DOHH2 (cell line): ENCODE data around the gene MAGI1.

Source experiments
- H3F3A ChIP-seq: fragments of 200-600 bp; sonication (generic), shearing (Covaris generic); 2 replicates; pipeline ENCODE4 v1.6.0; 2016; ENCODE audit warnings: antibody characterized with exemption, mild to moderate bottlenecking; ENCODE audit not compliant: control insufficient read depth, insufficient read depth
- H3K27ac ChIP-seq: fragments of 200-600 bp; sonication (generic); 2 replicates; pipeline ENCODE4 v1.5.1; 2014; ENCODE audit warnings: low read depth, mild to moderate bottlenecking, low read length, moderate library complexity
- H3K27me3 ChIP-seq: fragments of 200-600 bp; sonication (generic); 2 replicates; pipeline ENCODE4 v1.6.1; 2014; ENCODE audit warnings: mild to moderate bottlenecking, low read length, mixed read lengths; ENCODE audit not compliant: control insufficient read depth
- H3K36me3 ChIP-seq: fragments of 200-600 bp; sonication (generic); 2 replicates; pipeline ENCODE4 v1.6.1; 2014; ENCODE audit warnings: mild to moderate bottlenecking, low read length, moderate library complexity, mixed read lengths; ENCODE audit not compliant: control insufficient read depth
- H3K4me1 ChIP-seq: fragments of 200-600 bp; sonication (generic); 2 replicates; pipeline ENCODE4 v1.6.1; 2014; ENCODE audit warnings: mild to moderate bottlenecking, low read length, mixed read lengths; ENCODE audit not compliant: control insufficient read depth
- H3K4me2 ChIP-seq: fragments of 200-600 bp; sonication (generic); 2 replicates; pipeline ENCODE4 v1.6.0; 2014; ENCODE audit warnings: mild to moderate bottlenecking, low read length, moderate library complexity
- H3K4me3 ChIP-seq: fragments of 200-600 bp; sonication (generic); 2 replicates; pipeline ENCODE4 v1.5.1; 2014; ENCODE audit warnings: mild to moderate bottlenecking, low read length, mixed read lengths
- H3K79me2 ChIP-seq: fragments of 200-600 bp; sonication (generic); 2 replicates; pipeline ENCODE4 v1.6.1; 2014; ENCODE audit warnings: mild to moderate bottlenecking, low read length, mixed read lengths; ENCODE audit not compliant: control insufficient read depth
- H3K9me2 ChIP-seq: fragments of 200-600 bp; sonication (generic); replicated peaks from 2 replicates; pipeline ENCODE4 v1.6.1; 2014; ENCODE audit warnings: mild to moderate bottlenecking, low read length, mixed read lengths; ENCODE audit not compliant: control insufficient read depth
- H3K9me3 ChIP-seq: fragments of 200-600 bp; sonication (generic); 2 replicates; pipeline ENCODE4 v1.6.1; 2014; ENCODE audit warnings: antibody characterized with exemption, low read length, mixed read lengths; ENCODE audit not compliant: control insufficient read depth, insufficient read depth
- H4K20me1 ChIP-seq: fragments of 200-600 bp; sonication (generic); 2 replicates; pipeline ENCODE4 v1.6.0; 2014; ENCODE audit warnings: low read depth, mild to moderate bottlenecking, antibody characterized with exemption, low read length, moderate library complexity; ENCODE audit not compliant: control insufficient read depth, insufficient read depth
- EZH2phosphoT487 ChIP-seq: fragments of 200-600 bp; sonication (generic); IDR thresholded peaks from 2 replicates; pipeline ENCODE4 v1.6.1; 2017; ENCODE audit warnings: borderline replicate concordance, mild to moderate bottlenecking, antibody characterized with exemption, low read length, moderate library complexity, mixed read lengths
- TF ChIP-seq, protein P1 (sequence below): fragments of 200-600 bp; sonication (generic); IDR thresholded peaks from one replicate; pipeline ENCODE4 v1.5.1; 2014; ENCODE audit warnings: antibody characterized with exemption, mild to moderate bottlenecking, low read depth, low read length; ENCODE audit not compliant: poor library complexity, severe bottlenecking

MAGI1 gene

DNA sequence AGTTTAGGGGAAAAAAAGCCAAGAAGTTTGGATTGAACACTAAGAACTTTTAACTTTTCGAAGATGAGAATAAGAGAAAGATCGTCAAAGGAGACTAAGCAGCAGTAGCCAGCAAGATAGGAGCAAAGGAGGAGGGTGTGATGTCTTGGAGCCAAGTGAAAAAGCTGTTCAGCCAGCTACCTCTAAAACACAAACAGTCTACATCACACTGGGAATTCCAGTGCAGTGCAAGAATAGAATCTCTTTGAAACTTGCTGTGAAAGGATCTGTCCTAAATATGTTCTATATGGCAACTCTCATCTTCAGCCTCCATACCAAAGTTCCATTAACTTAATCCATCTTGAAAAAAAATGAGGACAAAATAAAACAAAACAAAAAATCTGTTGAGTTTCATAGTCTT is 541.5 kb downstream of the MAGI1 start:
- no peak overlapping the region for H3K27ac ChIP-seq
- no peaks in the 10 kb centered on the region for H4K20me1 ChIP-seq
- H3K36me3 ChIP-seq: no peaks in the 10 kb centered on the region
- no peaks in the 10 kb centered on the region for H3K9me2 ChIP-seq
- no peak overlapping the region for H3K4me2 ChIP-seq
- no peaks in the 10 kb centered on the region for H3K4me1 ChIP-seq
- H3F3A ChIP-seq: no peaks in the 10 kb centered on the region
- H3K9me3 ChIP-seq: no peaks in the 10 kb centered on the region
- TF ChIP-seq, protein P1, sequence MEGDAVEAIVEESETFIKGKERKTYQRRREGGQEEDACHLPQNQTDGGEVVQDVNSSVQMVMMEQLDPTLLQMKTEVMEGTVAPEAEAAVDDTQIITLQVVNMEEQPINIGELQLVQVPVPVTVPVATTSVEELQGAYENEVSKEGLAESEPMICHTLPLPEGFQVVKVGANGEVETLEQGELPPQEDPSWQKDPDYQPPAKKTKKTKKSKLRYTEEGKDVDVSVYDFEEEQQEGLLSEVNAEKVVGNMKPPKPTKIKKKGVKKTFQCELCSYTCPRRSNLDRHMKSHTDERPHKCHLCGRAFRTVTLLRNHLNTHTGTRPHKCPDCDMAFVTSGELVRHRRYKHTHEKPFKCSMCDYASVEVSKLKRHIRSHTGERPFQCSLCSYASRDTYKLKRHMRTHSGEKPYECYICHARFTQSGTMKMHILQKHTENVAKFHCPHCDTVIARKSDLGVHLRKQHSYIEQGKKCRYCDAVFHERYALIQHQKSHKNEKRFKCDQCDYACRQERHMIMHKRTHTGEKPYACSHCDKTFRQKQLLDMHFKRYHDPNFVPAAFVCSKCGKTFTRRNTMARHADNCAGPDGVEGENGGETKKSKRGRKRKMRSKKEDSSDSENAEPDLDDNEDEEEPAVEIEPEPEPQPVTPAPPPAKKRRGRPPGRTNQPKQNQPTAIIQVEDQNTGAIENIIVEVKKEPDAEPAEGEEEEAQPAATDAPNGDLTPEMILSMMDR: no peak
- TF ChIP-seq EZH2phosphoT487: no peak
- no peak overlapping the region for H3K4me3 ChIP-seq
- H3K27me3 ChIP-seq: no peaks in the 10 kb centered on the region
- no peaks in the 10 kb centered on the region for H3K79me2 ChIP-seq

- Histone ChIP-seq H3K9me2 (no peaks in the 10 kb centered on the region), H3K27ac (no peak overlapping the region)
These were observed 544.8 kb downstream of the MAGI1 start for GRCh38 chr3:65493938-65494337.

DNA sequence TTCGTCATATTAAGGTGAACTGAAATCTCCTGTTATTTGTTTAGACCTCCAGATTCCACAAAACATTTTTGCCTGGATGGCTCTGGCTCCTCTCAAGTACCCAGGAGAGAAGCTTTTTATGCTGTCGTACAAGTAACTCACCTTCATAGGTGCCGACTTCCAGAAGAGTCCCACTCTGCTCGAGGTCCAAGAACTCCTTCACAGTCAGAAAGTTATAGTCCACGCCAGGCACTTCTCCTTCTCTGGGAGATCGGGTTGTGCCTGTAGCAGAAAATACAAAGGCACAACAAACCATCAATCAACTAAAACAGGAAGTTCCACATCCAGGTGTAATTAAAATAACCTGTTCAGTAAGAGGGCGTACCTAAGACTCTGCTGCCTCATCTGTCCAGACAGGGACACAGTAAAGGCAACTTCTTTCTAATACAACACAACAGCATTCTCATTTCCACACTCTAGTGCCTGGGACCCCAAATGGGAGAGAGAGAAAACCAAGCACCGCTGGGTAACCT is 545.3 kb downstream of the MAGI1 start:
- Histone ChIP-seq H3K9me3 (no peaks in the 10 kb centered on the region), H3K27ac (no peak overlapping the region), H3F3A (no peaks in the 10 kb centered on the region)

More at GRCh38 chr3:65493938-65494337, 544.8 kb downstream of the MAGI1 start:
- no peaks in the 10 kb centered on the region for H3F3A ChIP-seq
- TF ChIP-seq, protein P1: no peak
- no peak for TF ChIP-seq EZH2phosphoT487
- no peak overlapping the region for H3K4me3 ChIP-seq
- no peaks in the 10 kb centered on the region for H4K20me1 ChIP-seq
- no peaks in the 10 kb centered on the region for H3K79me2 ChIP-seq
- no peaks in the 10 kb centered on the region for H3K4me1 ChIP-seq
- H3K9me3 ChIP-seq: no peaks in the 10 kb centered on the region
- H3K36me3 ChIP-seq: no peaks in the 10 kb centered on the region
- H3K27me3 ChIP-seq: no peaks in the 10 kb centered on the region
- no peak overlapping the region for H3K4me2 ChIP-seq

More for the DNA sequence above, 545.3 kb downstream of the MAGI1 start:
- Histone ChIP-seq H3K4me3 (no peak overlapping the region), H3K9me2 (no peaks in the 10 kb centered on the region), H3K79me2 (no peaks in the 10 kb centered on the region), H3K27me3 (no peaks in the 10 kb centered on the region), H3K4me1 (no peaks in the 10 kb centered on the region), H3K36me3 (no peaks in the 10 kb centered on the region), H3K4me2 (no peak overlapping the region), H4K20me1 (no peaks in the 10 kb centered on the region)
- no peak for TF ChIP-seq EZH2phosphoT487
- TF ChIP-seq, protein P1: no peak
